G401.6 (cell line): ENCODE data around the gene PDCD7.
"Not testable (repeated sequence)": the region's sequence is repeated elsewhere in the genome, so short reads cannot be mapped to it uniquely, and the experiment has no call there.

Source experiments
- FAIRE-seq: peaks from 2 replicates; lab custom pipeline; 2012; peaks lifted over from hg19 to GRCh38; lab: Jason Lieb, UNC

Gene PDCD7

DNA sequence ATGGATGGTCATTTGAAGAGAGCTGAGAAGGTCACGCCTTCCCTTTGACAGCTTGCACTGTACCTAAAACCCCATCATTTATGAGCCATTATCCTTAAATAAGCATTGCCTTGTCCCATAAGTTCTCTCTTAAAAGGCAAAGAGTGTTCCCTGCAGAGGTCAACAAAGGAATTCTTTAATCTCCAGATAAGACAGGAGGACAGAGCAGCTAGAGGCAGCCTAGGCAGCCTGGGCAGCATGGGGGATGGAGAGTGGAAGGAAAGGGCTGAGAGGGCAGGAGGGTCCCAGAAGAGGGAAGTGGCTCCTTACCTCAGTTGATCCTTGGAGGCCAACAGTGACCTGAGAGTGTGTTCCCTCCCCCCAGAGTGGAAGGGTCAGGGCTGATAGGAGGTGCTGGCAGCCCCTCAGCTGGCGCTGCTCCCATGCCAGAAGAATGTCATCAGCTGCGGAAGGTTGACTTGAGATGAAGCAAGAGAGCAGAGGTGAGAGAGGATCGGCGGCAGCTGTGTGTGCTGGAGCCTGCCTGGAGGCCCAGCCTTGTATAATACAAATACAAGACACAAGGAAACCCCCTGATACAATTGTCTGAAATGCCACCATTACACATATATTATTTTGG is 44.3 kb downstream of the PDCD7 start:
- no peak for FAIRE-seq

DNA sequence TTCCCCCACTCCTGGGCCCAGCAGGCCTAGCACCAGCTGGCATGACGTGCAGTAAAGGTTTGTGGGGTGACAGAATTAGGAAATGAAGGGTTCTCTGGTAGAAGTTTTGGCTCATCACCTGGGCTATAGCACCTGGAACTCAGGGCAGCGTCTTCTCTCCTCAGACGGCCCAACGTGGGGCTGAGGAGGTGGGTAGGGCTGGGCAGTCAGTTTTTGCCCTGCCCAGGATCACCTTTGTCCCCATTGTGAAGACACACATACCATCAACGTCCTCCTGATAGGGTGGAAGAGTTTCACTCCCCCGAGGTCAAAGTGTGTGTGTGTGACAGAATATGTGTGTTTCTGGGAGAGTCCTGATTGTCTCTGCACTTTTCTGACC is 45.0 kb downstream of the PDCD7 start:
- FAIRE-seq: no peak

DNA sequence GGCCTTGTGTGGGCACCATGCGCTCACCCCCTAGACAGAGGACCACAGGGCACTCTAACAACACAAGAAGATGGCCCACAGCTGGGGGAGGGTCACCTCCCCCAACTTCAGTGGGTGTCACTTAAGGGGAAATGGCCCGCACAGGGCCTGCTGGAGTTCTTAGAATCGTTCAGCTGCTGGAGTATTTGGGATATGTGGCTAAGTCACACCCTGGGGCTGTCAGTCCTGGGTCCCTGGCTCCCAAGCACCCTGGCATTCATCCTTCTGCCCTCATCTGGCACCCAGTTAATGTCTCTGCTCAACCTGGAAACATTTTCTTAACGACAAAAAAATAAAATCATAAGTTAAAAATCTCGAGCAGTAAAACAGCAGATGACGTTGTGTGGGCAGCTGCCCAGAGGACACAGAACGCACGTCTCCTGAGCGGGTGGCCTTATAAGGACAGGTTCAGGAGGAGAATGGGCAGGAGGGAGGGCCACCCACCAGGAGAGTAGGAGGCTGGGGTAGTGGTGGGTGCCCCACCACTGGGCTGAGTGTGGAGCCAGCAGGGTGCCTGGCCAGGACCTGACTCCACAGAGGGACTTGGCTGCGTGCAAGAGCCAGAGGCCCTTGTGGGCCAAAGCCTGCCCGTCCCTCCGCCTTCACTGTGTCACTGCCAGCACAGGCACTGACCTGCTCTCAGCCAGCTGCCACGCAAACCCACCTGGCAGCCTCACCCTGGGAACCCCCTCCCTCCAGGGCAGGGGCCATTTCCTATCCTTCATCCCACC is 45.5 kb downstream of the PDCD7 start:
- no peak for FAIRE-seq

DNA sequence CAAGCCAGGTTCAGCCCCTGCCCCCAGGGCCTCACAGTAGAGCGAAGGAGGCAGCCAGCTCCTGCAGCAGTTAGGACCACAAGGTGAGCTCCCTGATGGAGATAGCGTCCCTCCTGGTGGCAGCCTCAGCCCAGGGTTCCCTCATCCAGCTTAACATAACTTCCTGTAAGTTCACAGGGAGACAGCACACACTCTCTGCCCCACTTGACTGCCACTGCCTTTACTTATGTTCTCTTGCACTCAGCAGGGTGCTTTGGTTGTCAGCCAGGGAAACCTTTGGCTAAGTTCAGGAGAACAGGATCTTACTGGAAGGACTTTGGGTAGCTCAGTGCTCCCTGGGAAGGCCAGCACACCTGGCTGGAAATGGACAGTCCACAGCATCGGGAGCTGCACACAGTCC is 46.2 kb downstream of the PDCD7 start:
- no peak for FAIRE-seq

DNA sequence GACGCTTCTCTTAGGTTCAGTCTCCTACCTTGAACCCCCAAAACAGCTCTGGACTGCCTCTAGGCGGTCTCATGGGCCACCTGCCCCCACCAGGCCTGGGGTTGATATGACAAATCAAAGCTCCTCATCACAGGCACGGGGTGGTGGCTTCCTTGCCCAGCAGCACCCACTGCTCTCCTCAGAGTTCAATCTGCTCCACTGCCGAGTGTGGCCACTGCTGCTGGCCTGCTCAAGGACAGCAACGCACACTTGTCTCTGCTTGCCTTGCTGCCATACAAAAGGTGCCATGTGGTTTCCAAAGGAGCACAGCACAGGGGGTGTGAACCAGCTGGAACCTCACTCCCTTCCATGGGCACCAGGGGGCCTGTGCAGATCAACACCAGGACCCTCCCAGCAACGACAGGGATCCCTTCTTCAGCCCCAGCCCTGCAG is 46.9 kb downstream of the PDCD7 start:
- no peak for FAIRE-seq

DNA sequence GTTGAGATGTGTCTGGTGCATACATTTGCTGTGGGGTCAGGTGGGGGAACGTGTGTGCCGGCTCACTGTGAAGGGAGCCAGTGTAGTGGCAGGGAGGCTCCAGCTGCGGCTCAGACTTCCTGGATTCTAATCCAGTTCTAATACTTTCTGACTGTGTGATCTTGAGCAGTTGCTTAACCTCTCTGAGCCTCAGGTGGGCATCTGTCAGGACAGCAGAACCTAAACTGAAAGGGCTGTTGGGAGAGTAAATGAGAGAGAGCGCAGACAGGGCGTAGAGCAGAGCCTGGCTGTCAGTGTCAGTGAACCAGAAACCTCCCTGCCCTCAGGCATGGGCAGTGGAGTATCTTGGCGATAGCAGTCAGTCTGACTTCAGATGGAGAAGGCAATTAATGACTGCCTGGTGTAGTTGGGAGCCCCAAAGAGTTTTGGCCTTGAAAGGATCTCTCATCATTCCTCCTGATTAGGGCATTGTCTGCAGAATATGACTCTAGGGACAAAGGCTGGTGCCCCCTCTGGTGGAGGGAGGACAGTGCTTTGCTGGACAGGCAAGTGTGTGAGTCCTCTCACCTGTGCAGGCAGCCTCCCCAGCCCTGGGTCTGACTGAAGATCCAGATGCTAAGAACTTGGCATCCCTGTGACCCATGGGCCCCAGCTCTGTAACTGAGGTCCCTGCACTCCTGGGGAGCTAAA is 47.5 kb downstream of the PDCD7 start:
- no peak for FAIRE-seq

DNA sequence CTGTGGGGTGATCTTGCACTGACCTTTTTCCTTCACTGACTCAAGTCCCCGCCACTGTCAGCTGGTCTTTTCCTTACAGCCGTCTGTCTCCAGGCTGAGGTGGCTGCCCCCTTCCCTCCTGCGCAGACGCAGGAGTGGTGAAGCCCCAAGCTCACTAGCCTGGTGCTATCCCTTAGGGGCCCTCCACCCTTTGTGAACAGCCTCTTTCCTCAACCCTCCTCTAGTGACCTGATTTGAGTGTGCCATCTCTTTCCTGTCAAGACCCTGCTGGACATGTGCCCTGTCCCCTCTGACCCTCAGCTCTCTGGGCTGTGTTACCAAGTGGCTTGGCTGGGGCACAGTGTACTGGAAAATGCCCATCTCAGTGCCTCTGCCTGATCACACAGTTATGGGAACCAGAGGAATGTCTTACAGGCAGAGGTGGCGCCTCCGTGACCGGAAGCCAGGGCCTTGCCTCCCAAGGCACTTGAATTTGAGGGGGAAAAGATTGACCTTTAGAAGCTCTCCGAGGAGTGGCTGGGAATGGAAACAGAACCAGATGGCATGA is 48.3 kb downstream of the PDCD7 start:
- FAIRE-seq: no peak

DNA sequence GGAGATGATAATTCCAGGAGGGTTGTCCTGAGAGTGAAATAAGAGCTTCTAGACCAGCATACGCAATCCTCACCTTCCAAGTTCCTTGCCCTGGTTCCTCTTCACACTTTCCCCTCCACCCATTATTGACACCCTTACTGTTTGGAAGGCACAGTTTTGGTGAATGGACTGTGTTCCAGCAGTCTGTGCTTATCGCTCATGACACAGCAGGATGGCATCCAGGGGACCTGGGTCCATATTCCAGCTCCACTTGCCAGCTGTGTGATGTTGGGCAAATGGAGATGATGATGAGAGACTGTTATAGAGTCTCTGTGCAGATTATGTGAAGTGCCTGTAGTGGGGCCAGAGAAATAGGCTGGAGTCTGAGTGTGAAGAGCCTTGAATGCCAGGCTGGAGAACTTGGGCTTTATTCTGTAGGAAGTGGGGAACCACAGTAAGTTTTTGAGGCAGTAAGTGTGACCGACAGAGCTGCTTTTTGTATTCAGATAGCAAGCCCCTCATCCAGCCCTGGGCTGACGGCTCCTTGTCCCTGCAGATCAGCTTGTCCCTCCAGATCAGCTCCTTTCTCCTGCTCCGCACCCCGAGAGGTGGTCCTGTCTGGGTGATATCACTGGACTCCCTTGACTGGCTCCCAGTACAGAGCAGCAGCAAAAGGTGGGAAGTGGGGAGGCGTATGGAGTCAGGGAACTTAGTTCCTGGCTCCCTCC is 49.0 kb downstream of the PDCD7 start:
- FAIRE-seq: no peak

DNA sequence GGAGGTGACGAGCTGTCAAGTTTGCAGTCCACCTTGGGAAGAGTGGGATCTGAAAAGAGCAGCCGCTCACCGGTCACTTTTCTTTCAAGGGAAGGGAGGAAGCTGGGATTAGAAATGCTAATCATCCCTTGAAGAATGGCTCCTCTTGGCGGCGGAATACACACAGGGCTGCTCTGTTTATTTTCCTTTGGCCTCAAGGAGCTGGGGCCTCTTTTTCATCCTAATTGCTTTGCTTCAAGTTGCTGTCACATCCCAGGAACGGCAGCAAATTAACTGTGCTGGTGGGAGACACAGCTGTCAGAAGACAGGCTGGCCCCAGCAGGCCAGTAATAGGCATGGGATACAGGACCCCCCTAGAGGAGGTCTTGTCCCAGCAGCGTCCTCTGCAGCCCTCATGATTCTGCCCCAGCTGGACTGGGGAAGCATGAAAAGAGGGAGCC is 50.3 kb downstream of the PDCD7 start:
- no peak for FAIRE-seq

DNA sequence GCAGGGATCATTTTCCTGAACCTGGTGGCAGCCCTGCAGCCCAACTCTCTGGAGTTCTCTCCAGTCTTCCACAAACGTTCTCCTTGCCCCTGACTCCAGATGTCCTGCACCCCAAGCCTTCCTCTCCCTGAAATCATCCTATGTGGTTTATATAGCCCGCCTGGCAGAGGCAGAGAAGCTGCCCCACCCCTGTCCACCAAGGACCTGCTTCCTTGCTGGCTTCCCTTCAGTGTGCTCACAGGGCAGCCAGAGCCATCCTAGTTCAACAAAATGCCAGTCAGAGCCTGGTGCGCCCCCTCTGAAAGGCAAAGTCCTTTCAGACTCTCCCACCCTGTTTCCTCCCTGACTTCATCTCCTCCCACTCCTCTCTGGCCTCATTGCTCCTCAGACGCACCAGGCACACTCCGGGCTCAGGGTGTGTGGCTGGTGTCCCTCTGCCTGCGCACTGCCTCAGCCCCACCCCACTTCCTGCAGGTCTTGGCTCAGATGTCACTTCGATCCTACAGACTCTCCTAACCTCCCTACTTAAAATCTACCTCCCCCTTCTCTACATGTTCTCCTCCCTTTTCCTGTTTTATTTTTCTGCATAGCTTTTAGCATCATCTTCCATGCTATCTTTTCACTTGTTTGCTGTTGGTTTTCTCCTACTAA is 51.2 kb downstream of the PDCD7 start:
- FAIRE-seq: no peak

DNA sequence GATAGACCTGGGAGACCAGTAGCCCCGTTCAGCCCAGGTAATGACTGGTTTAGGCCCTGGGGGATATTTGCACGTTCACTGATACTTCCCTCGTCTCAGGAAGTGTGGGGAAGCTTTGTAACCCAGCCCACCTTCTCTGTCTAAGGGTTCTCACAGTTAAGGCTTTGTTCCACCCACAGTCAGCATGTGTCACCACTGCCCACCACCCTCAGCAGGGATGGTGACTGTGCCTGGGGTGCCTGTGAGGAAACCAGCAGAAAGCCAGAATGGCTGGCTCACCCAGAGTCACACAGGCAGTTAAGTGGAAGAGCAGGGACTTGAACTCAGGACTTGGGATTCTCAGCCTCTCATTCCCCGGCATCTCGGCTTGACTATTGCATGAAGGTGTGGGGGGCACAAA is 51.9 kb downstream of the PDCD7 start:
- no peak for FAIRE-seq

DNA sequence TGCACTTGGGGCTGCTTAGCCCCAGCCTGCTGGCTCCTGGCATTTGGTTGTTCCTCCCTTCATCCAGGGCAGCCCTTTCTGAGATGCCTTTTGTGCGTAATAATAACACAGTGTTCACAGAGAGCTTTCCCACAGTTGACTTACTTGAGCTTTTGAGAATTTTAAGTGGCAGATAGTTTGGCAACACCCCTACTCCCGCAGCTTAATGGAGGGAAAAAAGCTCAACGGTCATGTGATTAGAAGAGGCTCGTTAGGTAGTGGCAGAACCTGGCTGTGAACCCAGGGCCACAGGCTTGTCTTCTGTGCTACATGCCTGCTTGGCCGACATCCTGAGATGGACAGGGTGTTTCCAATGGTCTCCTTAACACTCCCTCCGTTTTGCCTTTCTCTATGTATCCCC is 52.3 kb downstream of the PDCD7 start:
- no peak for FAIRE-seq

DNA sequence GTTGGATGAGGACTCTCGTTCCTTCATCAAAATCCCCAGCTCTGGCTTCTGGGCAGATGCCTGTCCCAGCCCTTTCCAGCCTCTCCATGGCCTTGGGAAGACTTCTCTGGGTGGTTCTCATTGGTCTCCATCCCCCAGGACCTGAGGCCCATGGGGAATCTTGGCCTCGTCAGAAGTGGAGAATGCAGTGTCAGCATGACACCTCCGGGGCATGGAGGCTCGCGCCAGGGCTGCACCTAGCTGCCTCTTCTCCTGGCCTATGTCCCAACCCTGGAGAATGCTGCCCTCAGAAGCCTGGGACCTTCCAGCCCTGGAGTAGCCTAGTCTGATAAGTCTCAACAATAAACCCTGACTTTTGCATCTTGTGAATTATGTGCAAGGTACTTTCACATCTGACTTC is 54.0 kb downstream of the PDCD7 start:
- FAIRE-seq: no peak

DNA sequence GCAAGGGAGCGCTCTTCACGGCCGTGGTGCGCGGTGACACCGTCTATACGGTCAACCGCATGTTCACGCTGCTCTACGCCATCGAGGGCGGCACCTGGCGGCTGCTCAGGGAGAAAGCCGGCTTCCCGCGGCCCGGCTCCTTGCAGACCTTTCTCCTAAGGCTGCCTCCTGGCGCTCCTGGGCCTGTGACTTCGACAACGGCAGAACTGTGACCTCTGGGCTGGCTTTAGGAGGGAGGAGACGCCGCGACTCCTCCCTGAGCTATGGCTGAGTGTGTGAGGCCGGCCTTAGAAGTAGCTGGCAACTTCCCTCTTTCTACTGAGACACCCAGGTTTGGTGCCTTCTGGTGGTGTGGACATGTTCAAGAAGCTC is 55.6 kb downstream of the PDCD7 start:
- no peak for FAIRE-seq

DNA sequence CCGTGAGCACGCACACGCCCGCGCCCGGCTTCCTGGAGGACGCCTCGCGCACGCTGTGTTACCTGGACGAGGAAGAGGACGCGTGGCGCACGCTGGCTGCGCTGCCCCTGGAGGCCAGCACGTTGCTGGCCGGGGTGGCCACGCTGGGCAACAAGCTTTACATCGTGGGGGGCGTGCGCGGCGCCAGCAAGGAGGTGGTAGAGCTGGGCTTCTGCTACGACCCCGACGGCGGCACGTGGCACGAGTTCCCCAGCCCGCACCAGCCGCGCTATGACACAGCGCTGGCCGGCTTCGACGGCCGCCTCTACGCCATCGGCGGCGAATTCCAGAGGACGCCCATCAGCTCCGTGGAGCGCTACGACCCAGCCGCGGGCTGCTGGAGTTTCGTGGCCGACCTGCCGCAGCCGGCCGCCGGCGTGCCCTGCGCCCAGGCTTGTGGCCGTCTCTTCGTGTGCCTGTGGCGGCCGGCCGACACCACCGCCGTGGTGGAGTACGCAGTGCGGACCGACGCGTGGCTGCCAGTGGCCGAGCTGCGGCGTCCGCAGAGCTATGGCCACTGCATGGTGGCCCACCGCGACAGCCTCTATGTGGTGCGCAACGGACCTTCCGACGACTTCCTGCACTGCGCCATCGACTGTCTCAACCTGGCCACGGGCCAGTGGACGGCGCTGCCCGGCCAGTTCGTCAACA is 56.2 kb downstream of the PDCD7 start:
- no peak for FAIRE-seq

DNA sequence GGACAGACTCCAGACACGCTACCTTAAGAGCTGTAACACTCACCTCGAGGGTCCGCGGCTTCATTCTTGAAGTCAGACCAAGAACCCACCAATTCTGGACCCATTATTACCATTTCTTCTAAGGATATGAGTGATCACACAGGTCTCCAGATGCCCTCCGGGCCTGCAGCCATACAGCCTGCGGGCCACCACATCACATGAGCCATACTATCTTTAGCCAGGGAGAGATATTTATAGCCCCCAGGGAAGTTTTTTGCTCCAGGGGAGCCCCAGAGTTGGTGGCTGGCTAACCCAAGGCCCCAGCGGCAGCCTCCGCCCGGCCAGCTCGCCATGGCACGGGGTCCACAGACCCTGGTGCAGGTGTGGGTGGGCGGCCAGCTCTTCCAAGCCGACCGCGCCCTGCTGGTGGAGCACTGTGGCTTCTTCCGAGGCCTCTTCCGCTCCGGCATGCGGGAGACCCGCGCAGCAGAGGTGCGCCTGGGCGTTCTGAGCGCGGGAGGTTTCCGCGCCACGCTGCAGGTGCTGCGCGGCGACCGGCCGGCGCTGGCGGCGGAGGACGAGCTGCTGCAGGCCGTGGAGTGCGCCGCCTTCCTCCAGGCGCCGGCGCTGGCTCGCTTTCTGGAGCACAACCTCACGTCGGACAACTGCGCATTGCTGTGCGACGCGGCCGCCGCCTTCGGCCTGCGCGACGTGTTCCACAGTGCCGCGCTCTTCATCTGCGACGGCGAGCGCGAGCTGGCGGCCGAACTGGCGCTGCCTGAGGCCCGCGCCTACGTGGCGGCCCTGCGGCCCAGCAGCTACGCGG is 56.9 kb downstream of the PDCD7 start, which contains the start of gene KBTBD13:
KBTBD13 (plus strand) TSS at position 261 of the 805 bp plus-strand sequence; CDS start at position 331, 70 bp downstream.
- no peak for FAIRE-seq

DNA sequence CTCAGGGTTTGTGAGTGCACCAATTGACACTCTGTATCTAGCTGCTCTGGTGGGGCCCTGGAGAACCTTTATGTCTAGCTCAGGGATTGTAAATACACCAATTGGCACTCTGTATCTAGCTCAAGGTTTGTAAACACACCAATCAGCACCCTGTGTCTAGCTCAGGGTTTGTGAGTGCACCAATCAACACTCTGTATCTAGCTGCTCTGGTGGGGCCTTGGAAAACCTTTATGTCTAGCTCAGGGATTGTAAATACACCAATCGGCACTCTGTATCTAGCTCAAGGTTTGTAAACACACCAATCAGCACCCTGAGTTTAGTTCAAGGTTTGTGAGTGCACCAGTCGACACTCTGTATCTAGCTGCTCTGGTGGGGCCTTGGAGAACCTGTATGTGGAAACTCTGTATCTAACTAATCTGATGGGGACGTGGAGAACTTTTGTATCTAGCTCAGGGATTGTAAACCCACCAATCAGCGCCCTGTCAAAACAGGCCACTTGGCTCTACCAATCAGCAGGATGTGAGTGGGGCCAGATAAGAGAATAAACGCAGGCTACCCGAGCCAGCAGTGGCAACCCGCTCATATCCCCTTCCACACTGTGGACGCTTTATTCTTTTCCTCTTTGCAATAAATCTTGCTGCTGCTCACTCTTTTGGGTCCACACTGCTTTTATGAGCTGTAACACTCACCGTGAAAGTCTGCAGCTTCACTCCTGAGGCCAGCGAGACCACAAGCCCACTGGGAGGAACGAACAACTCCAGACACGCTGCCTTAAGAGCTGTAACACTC is 57.8 kb downstream of the PDCD7 start:
- FAIRE-seq: not testable (repeated sequence)

DNA sequence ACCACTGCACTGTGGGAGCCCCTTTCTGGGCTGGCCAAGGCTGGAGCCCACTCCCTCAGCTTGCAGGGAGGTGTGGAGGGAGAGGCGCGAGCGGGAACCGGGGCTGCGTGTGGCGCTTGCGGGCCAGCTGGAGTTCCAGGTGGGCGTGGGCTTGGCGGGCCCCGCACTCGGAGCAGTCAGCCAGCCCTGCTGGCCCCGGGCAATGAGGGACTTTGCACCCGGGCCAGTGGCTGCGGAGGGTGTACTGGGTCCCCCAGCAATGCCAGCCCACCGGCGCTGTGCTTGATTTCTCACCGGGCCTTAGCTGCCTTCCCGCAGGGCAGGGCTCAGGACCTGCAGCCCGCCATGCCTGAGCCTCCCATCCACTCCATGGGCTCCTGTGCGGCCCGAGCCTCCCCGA is 58.7 kb downstream of the PDCD7 start:
- FAIRE-seq: not testable (repeated sequence)

DNA sequence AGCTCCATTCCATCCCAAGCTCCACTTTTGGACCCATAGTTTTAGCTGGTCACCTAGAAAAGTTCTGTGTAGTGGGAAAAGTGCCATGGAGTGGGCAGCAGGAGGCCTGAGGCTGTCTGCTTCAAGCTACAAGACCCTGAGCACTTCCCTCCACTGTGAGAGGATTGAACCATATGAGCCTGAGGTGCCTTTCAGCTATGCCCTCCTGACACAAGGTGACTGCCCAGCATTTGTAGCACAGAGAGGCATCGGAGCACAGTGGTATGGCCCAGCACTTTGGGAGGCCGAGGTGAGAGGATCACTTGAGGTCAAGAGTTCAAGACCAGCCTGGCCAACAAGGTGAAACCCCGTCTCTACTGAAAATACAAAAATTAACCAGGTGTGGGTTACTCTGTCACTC is 61.0 kb downstream of the PDCD7 start:
- no peak for FAIRE-seq

DNA sequence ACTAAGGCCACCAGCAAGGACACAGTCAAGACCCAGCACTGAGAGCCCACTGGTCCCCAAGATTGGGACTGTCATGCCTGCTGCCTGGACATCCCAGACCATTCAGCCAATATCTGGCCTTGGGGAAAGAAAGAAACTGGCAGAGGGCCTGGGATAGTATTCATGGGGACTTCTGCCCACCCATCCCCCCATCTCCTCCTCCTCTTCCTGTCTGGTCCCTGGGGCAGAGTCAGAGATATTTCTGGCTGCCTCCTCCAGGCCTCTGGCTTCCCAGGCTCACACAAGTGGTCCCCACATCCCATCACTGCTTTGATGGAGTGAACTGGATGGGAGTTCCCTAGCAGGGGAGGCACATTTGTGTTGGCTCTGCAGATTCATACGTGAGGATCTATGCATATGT is 61.6 kb downstream of the PDCD7 start:
- no peak for FAIRE-seq
